22Rv1 (cell line): Measurements from ENCODE around the gene RERE.

Source experiments
- ZFX ChIP-seq: fragments of 450-650 bp; IDR thresholded peaks from 2 replicates; pipeline ENCODE4 v1.6.1; 2017; ENCODE audit warnings: antibody characterized with exemption, borderline replicate concordance
- TF ChIP-seq, protein P1 (sequence below): fragments of 450-650 bp; IDR thresholded peaks from 2 replicates; pipeline ENCODE4 v1.5.1; 2017; ENCODE audit warnings: mild to moderate bottlenecking

DNA sequence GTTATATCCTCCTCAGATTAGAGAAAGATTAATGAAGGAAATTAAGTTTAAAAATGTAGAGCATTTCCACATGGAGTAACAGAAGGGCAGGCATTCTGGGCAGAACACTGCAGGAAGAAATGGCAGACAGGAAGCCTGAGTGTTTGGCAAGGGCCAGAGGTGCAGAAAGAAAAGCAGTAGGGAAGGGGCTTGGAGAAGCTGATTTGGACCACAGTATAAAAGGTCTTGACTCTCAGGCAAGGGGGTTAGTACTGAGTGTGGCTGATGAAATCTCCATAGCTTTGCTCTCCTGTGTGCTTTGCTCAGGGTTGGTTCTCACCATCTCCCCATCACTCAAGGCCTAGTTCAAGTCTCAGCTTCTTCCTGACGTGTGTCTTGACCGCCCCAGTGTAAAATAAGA, 419.4 kb downstream of the RERE start:
- TF ChIP-seq, protein P1, sequence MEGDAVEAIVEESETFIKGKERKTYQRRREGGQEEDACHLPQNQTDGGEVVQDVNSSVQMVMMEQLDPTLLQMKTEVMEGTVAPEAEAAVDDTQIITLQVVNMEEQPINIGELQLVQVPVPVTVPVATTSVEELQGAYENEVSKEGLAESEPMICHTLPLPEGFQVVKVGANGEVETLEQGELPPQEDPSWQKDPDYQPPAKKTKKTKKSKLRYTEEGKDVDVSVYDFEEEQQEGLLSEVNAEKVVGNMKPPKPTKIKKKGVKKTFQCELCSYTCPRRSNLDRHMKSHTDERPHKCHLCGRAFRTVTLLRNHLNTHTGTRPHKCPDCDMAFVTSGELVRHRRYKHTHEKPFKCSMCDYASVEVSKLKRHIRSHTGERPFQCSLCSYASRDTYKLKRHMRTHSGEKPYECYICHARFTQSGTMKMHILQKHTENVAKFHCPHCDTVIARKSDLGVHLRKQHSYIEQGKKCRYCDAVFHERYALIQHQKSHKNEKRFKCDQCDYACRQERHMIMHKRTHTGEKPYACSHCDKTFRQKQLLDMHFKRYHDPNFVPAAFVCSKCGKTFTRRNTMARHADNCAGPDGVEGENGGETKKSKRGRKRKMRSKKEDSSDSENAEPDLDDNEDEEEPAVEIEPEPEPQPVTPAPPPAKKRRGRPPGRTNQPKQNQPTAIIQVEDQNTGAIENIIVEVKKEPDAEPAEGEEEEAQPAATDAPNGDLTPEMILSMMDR = no peak
- TF ChIP-seq ZFX = no peak
